GM06990 (cell line): ENCODE measurements around the gene RASA3.

Experiments
- DNase-seq: peaks from one replicate; pipeline ENCODE4 v3.0.0-alpha.2; 2011; ENCODE audit not compliant: insufficient read length; ENCODE audit errors: extremely low read depth
- H3K27me3 ChIP-seq: replicated peaks from 2 replicates; pipeline ENCODE4 v1.6.0; 2011; ENCODE audit warnings: low read length; ENCODE audit not compliant: control insufficient read depth, insufficient read depth
- H3K36me3 ChIP-seq: 2 replicates; pipeline ENCODE4 v1.5.1; 2011; ENCODE audit warnings: low read length; ENCODE audit not compliant: control insufficient read depth, insufficient read depth
- H3K4me3 ChIP-seq: replicated peaks from 2 replicates; pipeline ENCODE4 v1.5.1; 2011; ENCODE audit warnings: low read depth, mild to moderate bottlenecking, control low read depth, low read length
- TF ChIP-seq, protein P1 (sequence below): IDR thresholded peaks from 2 replicates; pipeline ENCODE4 v1.5.1; 2011; ENCODE audit warnings: low read length, control low read depth, mild to moderate bottlenecking, inconsistent platforms; ENCODE audit not compliant: insufficient read depth, poor library complexity, severe bottlenecking

The RASA3 gene

DNA sequence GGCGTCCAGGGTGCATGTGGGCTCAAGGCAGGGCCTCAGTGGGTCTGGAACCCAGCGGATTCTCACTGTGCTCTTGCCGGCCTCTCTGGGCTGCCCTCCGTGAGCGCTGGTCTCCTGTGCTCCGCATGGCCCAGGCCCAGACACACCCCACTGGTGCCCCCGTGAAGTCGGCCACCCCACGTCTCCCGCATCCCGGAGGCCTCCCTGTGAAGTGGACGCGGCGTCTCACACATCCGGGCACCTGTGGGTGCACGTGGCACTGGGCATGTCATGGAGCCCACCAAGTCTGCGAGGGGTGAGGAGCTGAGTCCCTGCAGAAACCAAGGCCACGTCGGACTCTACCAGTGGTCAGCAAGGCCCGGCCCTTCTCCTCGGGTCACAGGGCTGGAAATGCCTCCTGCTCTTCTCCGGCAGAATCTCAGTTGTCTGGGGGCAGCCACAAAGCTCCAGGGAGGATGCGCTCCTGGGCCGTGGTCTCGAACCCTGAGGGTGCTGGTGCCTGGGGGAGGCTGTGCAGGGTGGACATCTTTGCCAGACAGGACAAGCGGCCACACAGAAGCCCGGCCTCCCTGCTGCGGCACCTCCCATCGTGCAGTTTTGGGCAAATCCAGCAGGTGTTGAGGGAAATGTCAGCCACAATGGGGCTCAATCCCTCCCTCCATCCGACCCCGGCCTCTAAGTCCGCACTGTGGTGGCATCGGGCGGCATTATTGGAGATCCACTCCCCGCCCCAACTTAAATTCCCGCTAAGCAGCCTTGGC, 160.8 kb downstream of the RASA3 start:
- Histone ChIP-seq H3K4me3 (no peak overlapping the region), H3K36me3 (peaks cover 4% of the 10 kb centered on the region), H3K27me3 (no peaks in the 10 kb centered on the region)
- no peak for DNase-seq
- TF ChIP-seq, protein P1, sequence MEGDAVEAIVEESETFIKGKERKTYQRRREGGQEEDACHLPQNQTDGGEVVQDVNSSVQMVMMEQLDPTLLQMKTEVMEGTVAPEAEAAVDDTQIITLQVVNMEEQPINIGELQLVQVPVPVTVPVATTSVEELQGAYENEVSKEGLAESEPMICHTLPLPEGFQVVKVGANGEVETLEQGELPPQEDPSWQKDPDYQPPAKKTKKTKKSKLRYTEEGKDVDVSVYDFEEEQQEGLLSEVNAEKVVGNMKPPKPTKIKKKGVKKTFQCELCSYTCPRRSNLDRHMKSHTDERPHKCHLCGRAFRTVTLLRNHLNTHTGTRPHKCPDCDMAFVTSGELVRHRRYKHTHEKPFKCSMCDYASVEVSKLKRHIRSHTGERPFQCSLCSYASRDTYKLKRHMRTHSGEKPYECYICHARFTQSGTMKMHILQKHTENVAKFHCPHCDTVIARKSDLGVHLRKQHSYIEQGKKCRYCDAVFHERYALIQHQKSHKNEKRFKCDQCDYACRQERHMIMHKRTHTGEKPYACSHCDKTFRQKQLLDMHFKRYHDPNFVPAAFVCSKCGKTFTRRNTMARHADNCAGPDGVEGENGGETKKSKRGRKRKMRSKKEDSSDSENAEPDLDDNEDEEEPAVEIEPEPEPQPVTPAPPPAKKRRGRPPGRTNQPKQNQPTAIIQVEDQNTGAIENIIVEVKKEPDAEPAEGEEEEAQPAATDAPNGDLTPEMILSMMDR, result no peak

DNA sequence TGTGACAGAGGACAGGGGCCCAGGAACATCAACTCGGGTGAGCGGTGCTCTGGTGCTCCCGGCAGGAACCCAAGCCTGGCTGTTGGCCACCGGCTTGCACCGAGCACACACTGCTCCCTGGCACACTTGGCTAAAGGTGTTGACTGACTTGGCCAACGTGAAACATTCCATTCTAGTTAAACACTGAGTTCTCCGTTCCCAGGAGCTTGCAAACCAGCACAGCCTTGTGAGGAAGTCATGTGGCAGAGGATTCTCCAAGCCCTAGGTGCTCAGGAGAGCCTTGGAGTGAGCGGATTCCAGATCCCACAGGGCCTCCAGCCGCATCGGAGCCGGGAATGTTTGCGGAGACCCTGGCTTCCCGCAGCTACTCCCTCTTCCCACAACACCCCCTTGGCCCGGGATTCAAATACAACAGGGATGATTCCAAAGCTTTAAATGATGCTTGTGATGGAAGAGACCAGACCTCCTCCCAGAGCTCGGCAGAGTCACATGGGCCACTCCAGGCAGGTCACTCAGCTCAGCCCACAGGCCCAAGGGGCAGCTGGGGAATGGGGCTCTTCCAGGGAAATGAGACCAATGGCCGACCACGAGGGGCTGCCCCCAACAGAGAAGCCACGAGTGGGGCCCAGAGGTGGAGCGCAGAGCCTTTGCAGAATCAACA, 161.5 kb downstream of the RASA3 start:
- no peak for DNase-seq
- H3K4me3 ChIP-seq, result no peak overlapping the region
- no peaks in the 10 kb centered on the region for H3K27me3 ChIP-seq
- TF ChIP-seq, protein P1, result no peak
- peaks cover 4% of the 10 kb centered on the region for H3K36me3 ChIP-seq

DNA sequence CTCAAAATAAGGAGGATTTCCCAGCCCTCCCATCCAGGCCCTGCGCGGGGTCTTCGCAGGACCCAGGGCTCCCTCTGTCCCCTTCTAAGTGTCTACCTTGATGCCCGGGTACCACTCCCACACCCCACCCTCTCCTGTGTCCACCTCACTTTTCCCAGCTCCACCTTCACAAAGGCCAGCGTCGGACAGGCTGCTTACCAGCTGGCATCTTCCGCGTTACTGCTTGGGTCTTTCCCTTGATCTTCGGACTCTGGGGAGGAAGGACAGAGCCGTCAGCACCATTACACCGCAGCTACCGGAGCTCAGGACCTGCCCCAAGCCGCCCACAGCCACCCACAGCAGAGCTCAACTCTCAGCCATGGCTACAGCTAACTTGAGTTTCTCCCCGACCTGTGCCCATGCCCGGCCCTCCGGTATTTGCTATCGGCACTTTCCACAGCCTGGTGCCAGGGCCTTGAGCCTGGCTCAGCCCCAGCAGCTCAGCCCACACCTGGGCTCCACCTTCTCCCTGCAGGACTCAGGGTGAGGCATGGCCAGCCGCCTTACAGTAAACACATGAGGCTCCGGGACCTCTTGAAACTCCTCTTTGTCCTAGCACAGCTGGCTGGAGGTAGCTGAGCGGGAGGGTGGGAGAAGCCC, 162.3 kb downstream of the RASA3 start:
- DNase-seq, result no peak
- peaks cover 4% of the 10 kb centered on the region for H3K36me3 ChIP-seq
- H3K27me3 ChIP-seq, result no peaks in the 10 kb centered on the region
- H3K4me3 ChIP-seq, result no peak overlapping the region
- TF ChIP-seq, protein P1, result no peak

DNA sequence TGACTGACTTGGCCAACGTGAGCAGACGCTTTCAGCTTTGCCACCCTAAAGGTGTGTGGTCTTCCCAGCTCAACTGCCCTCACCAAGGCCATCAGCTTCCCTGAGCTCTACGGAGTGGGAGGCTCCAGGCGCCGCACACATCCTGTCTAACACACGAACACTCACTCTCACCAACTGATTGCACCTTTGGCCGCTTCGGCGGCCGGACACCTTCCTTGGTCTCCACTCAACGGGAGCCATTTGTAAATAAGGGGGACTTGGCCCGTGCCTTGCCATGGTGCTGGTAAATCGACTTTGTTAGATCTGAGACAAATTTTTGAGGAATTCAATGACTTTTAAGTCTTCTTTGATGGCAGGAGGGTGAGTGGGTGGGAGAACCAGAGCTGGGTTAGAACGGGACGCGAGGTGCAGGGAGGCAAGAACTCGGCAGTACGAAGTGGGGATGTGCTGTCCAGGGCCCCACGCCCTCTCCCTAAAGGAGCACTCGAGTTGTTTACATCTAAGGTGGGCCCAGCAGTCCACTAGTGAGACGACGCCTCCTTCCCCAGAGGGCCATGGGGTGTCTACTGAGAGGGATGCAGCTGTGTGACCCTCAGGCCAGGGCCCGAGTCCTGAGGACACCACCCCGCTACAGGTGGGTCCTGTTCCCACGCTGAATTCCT, 163.0 kb downstream of the RASA3 start:
- peaks cover 3% of the 10 kb centered on the region for H3K36me3 ChIP-seq
- TF ChIP-seq, protein P1, result no peak
- no peaks in the 10 kb centered on the region for H3K27me3 ChIP-seq
- no peak overlapping the region for H3K4me3 ChIP-seq
- DNase-seq, result no peak

DNA sequence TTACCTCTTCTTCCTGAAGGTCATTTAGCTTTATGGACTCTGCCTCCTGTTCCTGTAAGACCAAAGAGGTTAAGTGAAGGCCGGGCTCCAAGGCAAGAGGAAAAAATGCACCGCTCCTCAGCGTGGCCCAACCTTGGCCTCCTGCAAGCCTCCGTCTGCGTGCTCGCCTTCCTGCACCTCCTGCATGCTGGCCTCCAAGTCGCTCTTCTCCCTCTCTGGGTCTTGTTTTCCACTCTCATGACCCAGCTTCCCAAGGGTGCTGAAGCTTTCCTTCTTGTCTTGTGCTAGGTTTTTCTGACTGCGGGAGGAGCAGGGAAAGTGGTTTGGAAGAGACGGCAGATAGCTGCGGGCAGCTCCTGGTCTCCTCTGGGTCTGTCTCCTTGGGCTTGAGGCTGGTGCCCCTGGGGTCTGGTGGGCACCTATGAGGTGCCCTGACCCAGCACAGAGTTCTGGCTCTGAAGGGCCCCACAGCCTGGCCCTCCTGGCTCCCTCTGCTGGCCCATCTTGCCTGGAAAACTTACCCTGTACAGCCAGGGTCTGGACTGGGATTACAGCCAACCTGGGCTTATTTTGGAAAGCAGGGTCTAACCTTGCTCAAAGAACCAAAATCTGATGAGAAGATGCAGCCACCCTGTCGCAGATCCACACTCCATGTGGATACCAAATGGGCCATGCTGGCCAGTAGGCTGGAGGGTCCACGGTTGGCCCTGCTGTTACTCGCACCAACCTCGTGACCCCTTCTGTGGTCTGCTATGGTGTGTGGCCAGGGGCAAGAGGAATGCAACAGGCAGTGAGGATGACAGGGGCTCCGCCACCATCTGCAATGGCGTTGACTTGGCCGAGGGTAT, 163.7 kb downstream of the RASA3 start:
- DNase-seq, result no peak
- peaks cover under 1% of the 10 kb centered on the region; the same call in 1 of the 2 replicates for H3K36me3 ChIP-seq
- H3K27me3 ChIP-seq, result no peaks in the 10 kb centered on the region
- TF ChIP-seq, protein P1, result no peak
- no peak overlapping the region for H3K4me3 ChIP-seq
